GM19397 (cell line): Measurements from ENCODE around the gene HDGFL2.

Source experiments
- ATAC-seq: cut with Tn5 transposase; IDR thresholded peaks from one replicate; pipeline ENCODE4 v1.9.1; 2021; ENCODE audit warnings: mild to moderate bottlenecking, moderate library complexity; ENCODE audit not compliant: unreplicated experiment

Gene HDGFL2

DNA sequence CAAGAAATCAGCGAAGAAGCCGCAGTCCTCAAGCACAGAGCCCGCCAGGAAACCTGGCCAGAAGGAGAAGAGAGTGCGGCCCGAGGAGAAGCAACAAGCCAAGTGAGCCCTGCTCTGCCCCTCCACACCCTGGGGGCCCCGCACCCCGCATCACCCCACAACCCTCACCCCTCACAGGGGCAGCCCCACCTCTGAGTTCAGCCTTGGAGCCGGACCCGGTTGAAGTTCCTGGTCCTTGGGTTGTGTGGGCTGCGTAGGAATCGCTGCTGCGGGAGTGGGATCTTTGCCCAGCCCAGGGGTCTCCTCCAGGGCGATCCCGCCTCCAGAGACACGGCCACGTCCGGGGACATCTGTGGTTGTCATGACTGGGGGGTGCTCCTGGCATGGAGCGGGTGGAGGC is 24.2 kb downstream of the HDGFL2 start:
- ATAC-seq: no peak

DNA sequence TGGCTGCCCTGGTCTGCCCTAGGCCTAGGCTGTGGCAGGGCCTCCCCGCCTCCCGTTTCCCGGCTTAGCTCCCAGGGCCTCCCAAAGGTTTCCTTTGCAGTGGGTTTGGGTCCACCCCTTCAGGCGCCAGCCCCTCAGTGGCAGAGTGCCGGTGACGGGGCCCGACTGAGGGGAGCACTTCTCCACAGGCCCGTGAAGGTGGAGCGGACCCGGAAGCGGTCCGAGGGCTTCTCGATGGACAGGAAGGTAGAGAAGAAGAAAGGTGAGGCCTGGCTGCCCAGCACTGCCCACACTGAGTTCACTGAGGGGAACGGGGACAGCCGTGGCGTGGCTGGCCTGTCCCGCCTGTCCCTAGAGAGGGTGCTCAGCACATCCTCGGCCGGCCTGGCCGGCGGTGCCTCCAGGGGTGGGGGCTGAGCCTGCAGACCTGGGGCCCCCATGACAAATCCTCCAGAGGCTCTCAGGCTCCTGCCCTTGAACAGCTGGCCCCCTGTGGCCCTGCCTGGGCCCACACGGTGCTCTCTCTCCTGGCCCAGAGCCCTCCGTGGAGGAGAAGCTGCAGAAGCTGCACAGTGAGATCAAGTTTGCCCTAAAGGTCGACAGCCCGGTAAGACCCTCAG is 25.8 kb downstream of the HDGFL2 start:
- no peak for ATAC-seq

DNA sequence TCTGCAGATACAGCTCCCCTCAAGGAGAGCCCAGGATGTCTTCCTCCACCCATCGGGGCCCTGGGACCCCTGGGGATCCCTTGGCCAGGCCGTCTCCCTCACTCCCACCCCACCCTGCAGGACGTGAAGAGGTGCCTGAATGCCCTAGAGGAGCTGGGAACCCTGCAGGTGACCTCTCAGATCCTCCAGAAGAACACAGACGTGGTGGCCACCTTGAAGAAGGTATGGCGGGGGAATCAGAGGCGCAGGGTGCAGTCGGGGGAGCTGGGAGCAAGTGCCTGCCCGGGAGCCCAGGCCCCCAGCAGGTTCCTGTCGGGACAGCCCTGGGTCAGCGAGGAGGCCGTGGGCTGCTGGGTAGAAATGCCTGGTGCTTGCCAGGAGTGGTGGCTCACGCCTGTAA is 26.6 kb downstream of the HDGFL2 start:
- ATAC-seq: no peak

DNA sequence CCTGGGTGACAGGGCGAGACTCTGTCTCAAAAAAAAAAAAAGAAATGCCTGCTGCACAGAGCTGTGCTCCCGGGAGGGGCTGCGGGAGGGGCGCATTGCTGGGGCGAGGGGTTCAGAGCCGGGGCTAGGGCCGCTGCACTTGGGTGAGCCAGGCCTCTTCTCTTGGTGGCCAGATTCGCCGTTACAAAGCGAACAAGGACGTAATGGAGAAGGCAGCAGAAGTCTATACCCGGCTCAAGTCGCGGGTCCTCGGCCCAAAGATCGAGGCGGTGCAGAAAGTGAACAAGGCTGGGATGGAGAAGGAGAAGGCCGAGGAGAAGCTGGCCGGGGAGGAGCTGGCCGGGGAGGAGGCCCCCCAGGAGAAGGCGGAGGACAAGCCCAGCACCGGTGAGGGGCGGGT is 27.2 kb downstream of the HDGFL2 start:
- ATAC-seq: no peak

DNA sequence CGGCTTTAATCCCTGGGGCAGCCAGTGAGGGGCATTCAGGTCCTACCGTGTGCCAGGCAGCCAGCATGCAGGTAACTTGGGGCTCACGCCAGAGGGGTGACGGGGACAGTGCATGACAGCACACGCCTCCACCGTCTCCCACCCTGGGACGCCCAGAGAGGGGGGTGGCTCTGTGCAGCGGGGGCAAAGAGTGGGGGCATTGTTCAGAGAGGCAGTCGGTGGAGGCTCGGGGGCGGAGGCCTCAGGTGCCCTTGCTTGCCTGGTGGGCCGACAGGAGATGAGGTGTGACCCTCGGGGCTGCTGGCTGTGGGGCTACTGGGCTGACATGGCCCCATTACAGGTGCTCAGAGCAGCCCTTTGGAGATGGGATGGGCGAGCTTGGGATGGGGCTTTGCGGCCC is 27.8 kb downstream of the HDGFL2 start:
- ATAC-seq: no peak

DNA sequence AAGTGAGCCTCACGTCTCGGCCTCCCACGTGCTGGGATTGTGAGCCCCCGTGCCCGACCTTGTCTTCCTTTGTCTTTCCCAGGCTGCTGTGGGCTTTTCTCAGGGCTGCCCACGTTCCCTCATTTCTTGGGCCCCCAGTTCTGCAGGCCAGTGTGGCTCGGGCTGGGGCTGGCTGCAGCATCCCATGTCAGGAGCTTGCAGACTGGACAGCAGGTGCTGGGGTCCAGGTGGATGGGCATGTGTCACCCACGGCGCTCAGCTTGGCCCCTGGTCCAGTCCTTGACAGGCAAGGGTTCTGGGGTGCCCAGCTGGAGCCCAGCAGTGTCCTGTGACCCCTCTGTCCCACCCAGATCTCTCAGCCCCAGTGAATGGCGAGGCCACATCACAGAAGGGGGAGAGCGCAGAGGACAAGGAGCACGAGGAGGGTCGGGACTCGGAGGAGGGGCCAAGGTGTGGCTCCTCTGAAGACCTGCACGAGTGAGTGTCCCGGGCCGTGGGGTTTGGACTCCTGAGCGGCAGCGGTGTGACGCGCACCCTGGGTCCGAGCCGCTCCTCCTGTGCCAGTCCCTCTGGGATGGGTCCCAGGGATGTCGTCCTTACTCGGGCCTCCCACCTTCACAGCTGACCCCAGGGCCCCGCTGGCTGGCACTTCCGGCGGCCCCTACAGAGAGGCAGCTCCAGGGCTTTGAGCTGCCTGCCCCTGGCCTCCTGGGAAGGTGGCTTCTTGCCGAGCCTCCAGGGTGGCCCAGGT is 28.9 kb downstream of the HDGFL2 start:
- no peak for ATAC-seq

DNA sequence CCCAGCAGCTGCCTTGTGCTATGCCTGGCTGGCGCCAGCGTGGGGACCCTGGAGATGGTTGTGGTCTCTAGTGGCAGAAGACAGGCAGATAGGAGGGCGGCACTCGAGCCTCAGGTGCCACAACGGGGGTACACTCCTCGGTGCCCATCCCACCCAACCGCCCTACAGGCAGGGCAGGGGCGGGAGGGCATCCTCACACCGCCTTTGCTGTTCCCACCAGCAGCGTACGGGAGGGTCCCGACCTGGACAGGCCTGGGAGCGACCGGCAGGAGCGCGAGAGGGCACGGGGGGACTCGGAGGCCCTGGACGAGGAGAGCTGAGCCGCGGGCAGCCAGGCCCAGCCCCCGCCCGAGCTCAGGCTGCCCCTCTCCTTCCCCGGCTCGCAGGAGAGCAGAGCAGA is 29.6 kb downstream of the HDGFL2 start:
- ATAC-seq: no peak

DNA sequence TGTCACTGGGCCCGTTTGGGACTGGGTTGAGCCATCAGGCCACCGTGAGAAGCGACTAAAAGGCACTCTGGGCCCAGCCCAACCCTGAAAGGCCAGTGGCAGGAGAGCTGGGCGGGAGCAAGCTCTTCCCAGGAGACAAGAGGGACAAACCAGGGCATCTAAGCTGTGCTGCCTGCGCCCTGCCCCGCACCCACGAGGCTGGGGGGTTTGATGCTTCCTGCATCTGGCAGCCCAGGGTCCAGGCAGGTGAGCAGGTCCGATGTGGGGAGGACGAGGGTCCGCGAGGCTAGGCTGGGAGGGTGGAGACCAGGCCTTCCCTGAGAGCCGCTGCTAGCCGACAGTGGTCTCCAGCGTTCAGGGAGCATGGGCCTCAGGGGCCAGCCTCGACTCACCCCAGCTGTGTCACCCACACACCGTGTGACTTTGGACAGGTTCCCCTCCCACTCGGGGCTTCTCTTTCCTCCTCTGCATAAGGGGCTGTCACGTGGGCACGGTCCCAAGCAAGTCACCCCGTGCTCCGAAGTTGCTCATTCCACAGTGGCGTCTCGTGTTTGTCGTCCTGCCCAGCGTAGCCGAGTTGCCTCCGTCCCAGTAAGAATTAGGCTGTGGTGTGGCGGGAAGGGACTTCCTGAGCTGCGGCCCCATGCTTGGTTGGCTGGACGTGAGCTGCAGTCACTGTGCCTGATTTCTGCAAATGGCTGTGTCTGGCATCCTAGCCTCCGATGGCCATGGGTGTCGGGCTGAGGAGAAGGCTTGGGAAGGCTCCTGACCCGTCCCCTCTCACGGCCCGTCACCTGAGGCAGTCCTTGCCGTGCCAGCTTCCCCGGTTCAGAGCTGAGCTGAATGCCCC is 30.4 kb downstream of the HDGFL2 start:
- ATAC-seq: no peak

DNA sequence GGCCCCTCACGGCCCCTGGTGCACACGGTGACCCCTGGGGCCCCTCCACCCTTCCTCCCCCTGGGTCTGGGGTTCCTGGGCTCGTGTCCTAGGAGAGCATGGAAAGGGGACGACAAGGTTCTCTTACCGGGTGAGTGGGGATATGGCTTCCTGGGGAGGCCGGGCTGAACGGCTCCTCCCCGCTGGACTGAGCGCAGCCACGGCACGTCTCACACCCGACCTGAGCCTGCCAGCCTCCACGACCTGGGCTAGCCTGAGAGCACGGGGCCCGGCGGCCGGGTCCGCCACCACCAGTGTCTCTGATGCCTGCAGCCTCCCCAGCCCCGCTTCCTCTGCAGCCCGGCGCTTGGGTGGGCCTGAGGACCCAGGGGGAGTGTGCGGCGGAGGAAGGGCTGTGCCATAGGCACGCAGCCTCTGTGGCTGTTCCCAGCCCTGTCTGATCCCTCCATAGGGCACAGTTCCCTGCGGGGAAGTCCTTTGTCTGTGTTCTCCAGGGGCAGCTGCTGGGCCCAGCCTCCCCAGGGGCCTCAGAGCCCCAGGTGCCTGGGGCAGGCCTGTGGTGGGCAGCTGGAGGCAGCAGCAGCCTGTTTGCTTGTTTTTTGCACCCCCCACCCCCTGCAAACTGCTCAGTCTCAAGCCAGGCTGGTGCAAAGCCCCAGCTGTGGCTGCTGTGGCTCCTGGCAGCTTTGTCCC is 31.2 kb downstream of the HDGFL2 start:
- ATAC-seq: no peak

DNA sequence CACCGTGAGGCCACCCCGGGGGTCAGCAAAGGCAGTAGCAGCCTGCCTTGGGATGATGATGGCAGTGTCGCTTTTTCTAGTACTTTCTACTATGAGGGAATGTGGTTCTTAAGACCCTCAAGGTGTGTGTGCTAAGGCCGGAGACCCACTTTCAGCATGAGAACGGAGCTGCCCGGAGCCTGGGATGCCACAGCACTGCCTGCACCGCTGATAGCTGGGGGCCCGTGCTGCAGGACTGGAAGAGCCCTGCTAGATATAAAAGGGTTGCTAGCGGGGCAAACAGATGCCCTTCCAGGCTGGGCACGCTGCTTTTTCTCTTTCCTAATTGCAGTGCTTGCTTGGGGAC is 31.7 kb downstream of the HDGFL2 start:
- ATAC-seq: no peak

DNA sequence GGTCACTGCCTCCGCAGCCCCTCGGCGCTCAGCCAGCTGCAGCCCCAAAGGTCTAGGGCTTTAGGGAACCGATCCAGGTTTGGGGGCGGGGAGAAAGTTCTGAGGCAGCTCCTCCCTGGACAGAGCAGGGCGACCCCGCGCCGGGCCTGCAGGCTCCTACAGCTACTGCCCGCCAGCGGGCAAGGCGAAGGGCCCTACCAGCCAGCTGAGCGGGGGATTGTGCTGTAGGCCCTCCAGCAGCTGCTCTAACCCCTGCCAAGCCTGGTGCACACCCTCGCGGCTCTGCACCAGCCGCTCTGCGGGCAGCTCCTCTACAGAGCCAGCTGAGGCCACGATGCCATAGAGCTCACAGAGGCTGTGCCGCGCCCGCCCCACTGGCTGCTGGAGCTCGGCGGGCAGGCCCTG is 32.2 kb downstream of the HDGFL2 start:
- no peak for ATAC-seq

DNA sequence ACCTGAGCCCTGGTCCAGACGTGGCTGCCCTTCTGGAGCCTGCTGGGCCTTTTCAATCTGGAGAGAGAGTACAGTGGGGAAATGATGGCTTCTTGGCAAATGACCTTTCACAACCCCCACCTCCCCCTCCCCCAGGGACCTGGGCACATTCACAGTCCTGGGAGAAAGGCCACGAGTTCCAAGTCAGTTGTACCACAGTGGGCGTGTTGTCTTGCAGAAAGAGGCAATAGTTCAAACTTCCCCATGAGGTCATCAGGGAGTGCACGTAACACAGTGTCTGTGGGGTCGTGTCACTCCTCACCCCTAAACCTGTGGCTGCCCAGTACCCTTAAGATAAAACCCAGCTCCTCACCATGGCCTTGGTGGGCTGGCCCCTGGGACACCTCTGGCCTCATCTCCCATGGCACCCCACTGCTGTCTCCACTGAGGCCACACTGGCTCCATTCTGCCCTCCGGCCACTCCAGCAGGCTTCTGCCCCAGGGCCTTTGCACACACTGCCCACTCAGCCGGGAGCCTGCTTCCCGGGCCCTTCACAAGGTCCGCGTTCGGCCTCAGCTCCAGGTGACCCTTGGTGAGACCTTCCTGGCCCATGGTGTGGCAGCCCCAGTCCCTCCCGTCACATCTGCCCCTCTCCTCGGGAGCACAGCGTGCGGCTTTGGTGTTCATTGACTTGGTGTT is 32.9 kb downstream of the HDGFL2 start:
- no peak for ATAC-seq

DNA sequence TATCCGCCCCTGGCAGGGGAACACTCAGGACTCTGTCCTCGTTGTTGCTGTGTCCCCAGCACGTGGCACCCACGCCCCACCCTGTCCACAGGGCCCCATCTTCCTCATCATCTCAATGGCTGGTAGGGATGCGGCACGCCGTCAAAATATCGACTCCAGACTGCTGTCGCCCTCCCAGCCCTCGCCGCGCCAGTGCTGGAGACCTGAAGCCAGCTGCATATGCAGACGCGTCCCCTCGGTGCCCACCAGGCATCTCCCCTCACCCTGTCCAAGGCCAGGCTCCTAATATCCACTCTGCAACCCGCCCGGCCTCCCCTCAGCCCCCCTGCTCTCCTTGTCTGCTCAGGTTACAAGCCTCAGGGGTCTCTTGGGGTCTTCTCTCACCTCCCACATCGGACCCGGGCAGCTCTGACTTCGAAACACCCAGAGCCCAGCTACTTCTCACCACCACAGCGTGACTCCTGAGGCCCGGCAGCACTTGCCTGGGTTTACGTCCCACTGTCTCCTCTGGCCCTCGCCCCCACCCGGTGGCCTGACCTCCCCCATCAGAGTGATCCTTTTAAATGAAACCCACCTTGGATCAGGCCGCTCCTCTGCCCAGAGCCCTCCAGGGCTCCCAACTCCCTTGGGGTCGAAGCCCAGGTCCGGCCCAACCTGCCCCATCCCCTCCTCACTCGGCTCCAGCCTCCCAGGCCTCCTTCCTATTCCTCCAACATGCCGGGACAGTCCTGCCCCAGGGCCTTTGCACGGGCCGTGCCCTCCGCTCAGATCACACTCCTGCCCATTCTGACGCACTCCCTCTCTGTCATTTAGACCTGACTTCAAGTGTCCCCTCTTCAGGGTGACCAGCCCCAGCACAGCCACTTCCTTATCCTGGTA is 33.7 kb downstream of the HDGFL2 start:
- no peak for ATAC-seq

DNA sequence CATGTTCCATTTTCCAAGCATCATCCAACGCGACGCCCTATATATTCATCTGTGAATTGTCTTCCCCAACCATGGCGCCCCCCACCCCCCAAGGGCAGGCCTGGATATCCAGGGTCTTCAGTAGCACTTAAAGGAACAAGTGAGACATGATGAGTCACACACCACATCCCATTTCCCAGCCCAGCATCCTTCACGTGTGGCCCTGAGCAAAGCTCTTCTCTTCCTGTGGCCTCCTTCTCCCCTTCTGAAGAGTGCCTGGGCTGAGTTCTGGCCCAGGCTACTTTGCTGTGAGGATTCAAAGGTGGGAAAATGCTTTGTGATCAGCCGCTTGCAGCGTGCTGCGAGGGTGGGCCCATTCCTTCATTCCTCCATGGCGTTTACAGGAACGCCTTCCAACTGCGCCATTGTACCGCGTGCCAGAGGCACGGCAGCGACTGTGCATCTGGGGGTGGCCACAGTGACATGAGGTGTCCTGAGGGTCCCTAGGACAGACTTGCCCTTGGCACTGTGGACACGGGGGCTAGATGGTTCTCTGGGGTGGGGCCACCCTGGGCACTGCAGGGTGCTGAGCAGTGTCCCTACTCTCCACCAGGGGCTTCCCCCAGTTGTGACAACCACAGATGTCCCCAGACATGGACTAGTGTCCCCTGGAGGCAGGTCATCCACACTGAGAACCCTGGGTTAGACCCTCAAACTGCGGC is 34.5 kb downstream of the HDGFL2 start:
- no peak for ATAC-seq

DNA sequence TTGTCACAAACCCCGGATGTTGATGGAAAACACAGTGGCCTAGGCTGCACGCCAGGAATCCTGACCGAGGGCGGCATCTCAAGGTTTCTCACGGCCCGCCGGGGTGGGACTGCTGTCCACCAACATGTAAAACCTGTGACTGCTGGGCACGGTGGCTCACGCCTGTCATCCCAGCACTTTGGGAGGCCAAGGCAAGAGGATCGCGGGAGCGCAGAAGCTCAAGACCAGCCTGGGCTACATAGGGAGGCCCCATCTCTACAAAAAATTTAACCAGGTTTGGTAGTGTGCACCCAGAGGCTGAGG is 35.0 kb downstream of the HDGFL2 start:
- ATAC-seq: no peak

DNA sequence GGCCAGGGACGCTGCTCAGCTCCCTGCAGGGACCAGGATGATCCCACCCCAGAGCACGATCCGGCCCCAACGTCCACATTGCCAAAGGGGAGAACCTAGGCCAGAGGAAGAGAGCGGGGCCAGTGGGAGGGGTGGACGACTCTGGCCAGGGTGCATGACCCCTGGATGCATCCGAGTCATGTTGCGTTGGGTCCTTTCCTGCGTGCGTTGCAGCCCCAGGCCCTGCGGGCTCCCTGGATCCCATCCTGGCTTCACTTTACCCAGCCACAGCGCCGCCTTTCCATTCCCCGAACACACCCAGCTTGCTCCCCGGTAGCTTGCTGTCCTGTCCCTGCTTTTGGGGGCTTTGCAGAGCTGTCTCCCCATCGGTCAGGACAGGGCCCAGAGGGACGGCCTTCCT is 35.7 kb downstream of the HDGFL2 start:
- no peak for ATAC-seq

DNA sequence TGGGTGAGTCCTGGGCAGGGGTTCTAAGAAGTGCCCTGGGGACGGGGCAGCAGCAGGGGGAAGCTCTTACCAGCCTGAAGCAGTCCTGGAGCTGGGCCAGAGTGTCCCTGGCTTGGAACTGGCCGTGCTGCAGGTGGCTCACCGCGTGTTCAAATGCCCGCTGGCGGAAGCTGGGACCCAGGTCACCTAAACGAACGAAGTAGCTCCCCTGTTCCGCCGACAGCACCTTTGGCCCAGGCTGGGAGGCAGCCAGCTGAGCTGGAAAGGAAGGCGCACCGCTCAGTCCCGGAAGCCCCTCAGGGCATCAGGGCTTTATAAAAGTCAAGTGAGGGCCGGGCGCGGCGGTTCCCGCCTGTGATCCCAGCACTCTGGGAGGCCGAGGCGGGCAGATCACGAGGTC is 36.6 kb downstream of the HDGFL2 start:
- no peak for ATAC-seq

DNA sequence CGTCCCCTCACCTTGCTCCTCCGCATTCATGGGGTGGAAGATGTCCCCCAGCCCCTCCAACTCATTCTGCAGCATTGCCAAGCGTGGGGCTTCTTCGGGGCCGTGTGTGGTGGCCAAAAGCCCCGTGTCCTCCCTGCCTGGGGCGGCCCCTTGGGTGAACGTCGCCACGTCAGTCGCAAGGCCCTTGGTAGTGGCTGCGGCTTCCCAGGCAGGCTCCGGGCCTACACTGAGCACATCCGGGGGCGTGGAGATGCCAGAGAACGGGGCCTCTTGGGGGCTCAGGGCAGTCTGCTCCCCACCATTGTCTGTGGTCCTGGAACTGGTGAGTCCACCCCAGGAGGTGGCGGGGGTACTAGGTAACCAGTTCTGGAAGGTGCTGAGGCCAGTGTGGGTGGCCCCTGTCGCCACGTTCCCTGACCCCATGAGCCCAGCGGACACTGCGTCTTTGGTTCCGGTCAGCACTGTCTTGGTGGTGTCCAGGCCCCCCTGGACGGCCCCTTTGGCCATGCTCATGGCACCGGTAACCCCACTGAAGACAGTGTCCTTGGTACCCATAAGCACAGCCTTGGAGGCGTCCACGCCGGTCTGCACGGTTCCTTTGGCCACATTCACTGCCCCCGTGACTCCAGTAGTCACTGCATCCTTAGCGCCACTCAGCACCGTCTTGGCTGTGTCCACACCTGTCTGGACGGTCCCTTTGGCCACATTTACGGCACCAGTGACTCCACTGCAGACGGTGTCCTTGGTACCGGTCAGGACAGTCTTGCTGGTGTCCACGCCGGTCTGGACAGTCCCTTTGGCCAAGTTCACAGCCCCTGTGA is 38.5 kb downstream of the HDGFL2 start:
- ATAC-seq: no peak
